HepG2 (cell line): Measurements from ENCODE around the gene ATE1. TPM values are rescaled to one million over a fixed set of nuclear protein-coding genes. Genes with fewer than 3 reads are reported as not detected.

Experiments used
- AFF4 ChIP-seq: sonication (generic); formaldehyde crosslinking; IDR thresholded peaks from 2 replicates; pipeline ENCODE4 v1.4.0; 2020; ENCODE audit warnings: missing genetic modification reagents
- ARID5B ChIP-seq: IDR thresholded peaks from 2 replicates; pipeline ENCODE4 v1.4.0; 2020; ENCODE audit warnings: mild to moderate bottlenecking, missing genetic modification reagents
- ARNTL ChIP-seq: sonication (generic); formaldehyde crosslinking; IDR thresholded peaks from 2 replicates; pipeline ENCODE4 v1.4.0; 2020; ENCODE audit warnings: mild to moderate bottlenecking, missing genetic modification reagents
- CBX1 ChIP-seq: IDR thresholded peaks from one replicate; pipeline ENCODE4 v1.6.1; 2016; ENCODE audit warnings: antibody characterized with exemption, low read depth
- FOXC1 ChIP-seq: sonication (generic); formaldehyde crosslinking; IDR thresholded peaks from 2 replicates; pipeline ENCODE4 v1.8.0; 2022; ENCODE audit warnings: mild to moderate bottlenecking, missing genetic modification reagents, borderline replicate concordance
- KAT2B ChIP-seq: fragments of 150-350 bp; IDR thresholded peaks from 2 replicates; pipeline ENCODE4 v1.6.1; 2014; ENCODE audit warnings: low read depth, low read length, borderline replicate concordance
- MAFG ChIP-seq: sonication (generic); formaldehyde crosslinking; IDR thresholded peaks from 2 replicates; pipeline ENCODE4 v1.5.1; 2020; ENCODE audit warnings: mild to moderate bottlenecking, missing genetic modification reagents
- MAFK ChIP-seq, 2 experiments: IDR thresholded peaks in 1 of 2; conservative IDR thresholded peaks in 1 of 2; 2 replicates each; pipeline ENCODE4 v1.6.1; 2011; ENCODE audit warnings: improper control_type of control experiment in 2 of 2, low read length in 2 of 2
- NFKB2 ChIP-seq: sonication (generic); formaldehyde crosslinking; IDR thresholded peaks from 2 replicates; pipeline ENCODE4 v1.4.0; 2020; ENCODE audit warnings: missing genetic modification reagents, borderline replicate concordance
- NR1H2 ChIP-seq: sonication (generic); formaldehyde crosslinking; IDR thresholded peaks from 2 replicates; pipeline ENCODE4 v1.8.1; 2022; ENCODE audit warnings: low read depth, missing genetic modification reagents, borderline replicate concordance
- NR2F1 ChIP-seq, 2 experiments: fragments of 450-650 bp in 1 of 2; formaldehyde crosslinking in 1 of 2; IDR thresholded peaks; 2 replicates each; pipeline versions ENCODE4 v1.5.0 to v1.6.1; 2016 to 2020; ENCODE audit warnings: mild to moderate bottlenecking in 1 of 2, missing compliant biosample characterization in 1 of 2, missing genetic modification reagents in 1 of 2, moderate library complexity in 1 of 2
- NR2F6 ChIP-seq, 2 experiments: IDR thresholded peaks; 2 replicates each; pipeline ENCODE4 v1.6.1; 2016; ENCODE audit warnings: antibody characterized with exemption in 1 of 2, mild to moderate bottlenecking in 1 of 2
- PBX2 ChIP-seq: IDR thresholded peaks from 2 replicates; pipeline ENCODE4 v1.6.1; 2016; ENCODE audit warnings: control low read depth
- POLR2AphosphoS5 ChIP-seq: IDR thresholded peaks from 2 replicates; pipeline ENCODE4 v1.6.1; 2012; ENCODE audit warnings: low read depth, low read length
- SIX1 ChIP-seq: sonication (generic); formaldehyde crosslinking; IDR thresholded peaks from 2 replicates; pipeline ENCODE4 v1.4.0; 2020; ENCODE audit warnings: missing genetic modification reagents, borderline replicate concordance
- TRIM22 ChIP-seq: fragments of 450-650 bp; IDR thresholded peaks from 2 replicates; pipeline ENCODE4 v1.6.1; 2017
- ZFP36L2 ChIP-seq: sonication (generic); formaldehyde crosslinking; IDR thresholded peaks from 2 replicates; pipeline ENCODE4 v1.4.0; 2020; ENCODE audit warnings: missing genetic modification reagents
- ZNF567 ChIP-seq: sonication (generic); formaldehyde crosslinking; IDR thresholded peaks from 2 replicates; pipeline ENCODE4 v1.8.1; 2023; ENCODE audit warnings: mild to moderate bottlenecking, missing genetic modification reagents, borderline replicate concordance
- ZNF614 ChIP-seq: IDR thresholded peaks from 2 replicates; pipeline ENCODE4 v1.6.1; 2018; ENCODE audit warnings: missing biosample characterization, missing genetic modification reagents, inconsistent platforms, borderline replicate concordance
- ZSCAN25 ChIP-seq: sonication (generic); formaldehyde crosslinking; IDR thresholded peaks from 2 replicates; pipeline ENCODE4 v1.8.0; 2022; ENCODE audit warnings: mild to moderate bottlenecking, missing genetic modification reagents
- polyA plus RNA-seq, 8 experiments: library from polyadenylated mRNA; depleted of rRNA in 3 of 8; stranded (reverse) in 7 of 8; unstranded in 1 of 8; fragments of >200 nt; fragmentation: Illumina TruSeq in 4 of 8; extraction: Trizol in 4 of 8; gene quantifications; 2 replicates each; pipeline versions ENCODE4 v1.2.1 to v1.2.3, GENCODE V29; 2011 to 2016; ENCODE audit warnings: low read depth in 4 of 8, missing spikeins in 1 of 8, mixed read lengths in 1 of 8; ENCODE audit not compliant: insufficient read depth in 1 of 8
- total RNA-seq, 5 experiments: library from RNA; depleted of rRNA; stranded (reverse); fragments of >200 nt; fragmentation: Illumina TruSeq; extraction: Trizol; gene quantifications; 2 replicates each; pipeline ENCODE4 v1.2.3, GENCODE V29; 2016; ENCODE audit warnings: low read depth in 1 of 5

Gene ATE1
- total and polyA plus RNA-seq, 2 of the 13 experiments (the other 11 are each of a cell fraction or from before 2014, with no cell fraction given), result 17.5 to 42.2 TPM

GRCh38 chr10:121854809-121855445 lies 72.9 kb downstream of the ATE1 start (continued):
- TF ChIP-seq TRIM22 (no peak), SIX1 (CRISPR knock-in tag) (peak; percentile 45; the same call in 1 of the 2 replicates), ARNTL (peak; percentile 78), NR2F6 (IDR thresholded peaks at IDR 0.05) (peak; percentile 72), NR2F6 (CRISPR knock-in tag; IDR thresholded peaks at IDR 0.05) (peak; percentile 76), NFKB2 (CRISPR knock-in tag) (no peak), ZNF614 (CRISPR knock-in tag) (peak; percentile 75; the same call in 1 of the 2 replicates), ZSCAN25 (CRISPR knock-in tag) (no peak), NR2F1 (CRISPR knock-in tag; IDR thresholded peaks at IDR 0.05) (0 out of 4 replicates have a peak, but pooled peaks of 1 of the 2 experiments have one; percentile 24), KAT2B (no peak), AFF4 (CRISPR knock-in tag) (no peak), FOXC1 (CRISPR knock-in tag) (no peak), PBX2 (no peak), MAFG (CRISPR knock-in tag) (no peak), MAFK (conservative IDR thresholded peaks at IDR 0.05 in 1 of 2, IDR thresholded peaks at IDR 0.05 in 1 of 2; ENCODE audit: low read length in 2 of 2) (no peak), NR1H2 (CRISPR knock-in tag) (no peak), CBX1 (no peak), ZFP36L2 (no peak), ARID5B (CRISPR knock-in tag) (peak; percentile 92), POLR2AphosphoS5 (no peak), ZNF567 (no peak)
